Chondrocyte (in vitro differentiated cells): ENCODE measurements around the gene U2AF1. TPM values are rescaled to one million over a fixed set of nuclear protein-coding genes. Genes with fewer than 3 reads are reported as not detected.
"Not testable (repeated sequence)": the region's sequence is repeated elsewhere in the genome, so short reads cannot be mapped to it uniquely, and the experiment has no call there.

Experiments
- DNase-seq: peaks from one replicate; pipeline ENCODE4 v3.0.0; 2021; ENCODE audit warnings: mixed read lengths, low spot score
- H3K27ac Mint-ChIP-seq: one replicate; pipeline ENCODE4 v1.8.0; 2021; ENCODE audit warnings: mild to moderate bottlenecking, moderate library complexity, mixed read lengths; ENCODE audit not compliant: unreplicated experiment
- H3K27me3 Mint-ChIP-seq: 2 replicates; pipeline ENCODE4 v1.8.0; 2021; ENCODE audit warnings: low read depth, mixed read lengths
- H3K36me3 Mint-ChIP-seq: 2 replicates; pipeline ENCODE4 v1.8.0; 2021; ENCODE audit warnings: low read depth, mixed read lengths
- H3K4me1 Mint-ChIP-seq: 2 replicates; pipeline ENCODE4 v1.8.0; 2021; ENCODE audit warnings: low read depth, mild to moderate bottlenecking, mixed read lengths
- H3K4me3 Mint-ChIP-seq: one replicate; pipeline ENCODE4 v1.8.0; 2021; ENCODE audit warnings: mild to moderate bottlenecking, moderate library complexity, mixed read lengths; ENCODE audit not compliant: unreplicated experiment
- H3K9me3 Mint-ChIP-seq: 2 replicates; pipeline ENCODE4 v1.8.0; 2021; ENCODE audit warnings: low read depth, mixed read lengths
- total RNA-seq: library from RNA; stranded (reverse); gene quantifications from 3 replicates; pipeline ENCODE4 v1.2.1, GENCODE V29; 2021

The U2AF1 gene
- total RNA-seq, 1 donor from 2014 or later, result 9.8 TPM

DNA sequence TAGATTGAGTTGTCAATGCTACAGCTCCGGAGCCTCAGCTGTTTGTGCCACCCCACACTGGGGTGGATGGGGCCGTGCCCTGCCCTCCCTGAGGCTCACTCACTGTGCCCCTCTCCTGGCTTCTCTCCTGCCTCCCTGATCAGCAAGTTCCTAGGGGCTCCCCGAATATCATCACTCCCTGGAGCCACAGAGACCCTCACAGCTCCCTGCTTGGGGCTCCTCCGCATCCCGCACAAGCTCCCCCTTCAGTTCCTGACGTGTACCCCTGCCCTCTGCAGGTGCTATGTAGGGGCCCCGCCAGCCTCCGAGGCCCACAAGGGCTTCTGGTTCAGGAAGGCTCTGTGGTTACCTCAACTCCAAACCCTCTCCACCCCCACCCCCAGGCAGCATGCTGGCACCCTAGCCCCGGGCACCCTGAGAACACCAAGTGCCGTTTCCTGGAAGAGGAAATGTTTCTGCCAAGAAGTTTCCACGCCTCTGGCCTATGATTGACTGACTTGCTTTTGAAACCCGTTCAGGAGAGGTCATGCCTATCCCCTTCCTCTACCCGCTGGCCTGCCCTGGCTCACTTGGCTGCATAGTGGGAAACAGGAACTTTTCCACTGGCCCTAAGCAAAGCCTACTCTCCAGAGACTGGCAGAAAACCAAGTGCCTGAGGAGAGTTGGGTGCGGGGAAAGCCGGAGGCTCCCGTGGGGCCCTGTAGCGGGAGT, 62.0 kb downstream of the U2AF1 start:
- DNase-seq, H3K36me3 Mint-ChIP-seq, H3K4me3 Mint-ChIP-seq, H3K27me3 Mint-ChIP-seq, H3K9me3 Mint-ChIP-seq, H3K27ac Mint-ChIP-seq, H3K4me1 Mint-ChIP-seq: not testable (repeated sequence)

DNA sequence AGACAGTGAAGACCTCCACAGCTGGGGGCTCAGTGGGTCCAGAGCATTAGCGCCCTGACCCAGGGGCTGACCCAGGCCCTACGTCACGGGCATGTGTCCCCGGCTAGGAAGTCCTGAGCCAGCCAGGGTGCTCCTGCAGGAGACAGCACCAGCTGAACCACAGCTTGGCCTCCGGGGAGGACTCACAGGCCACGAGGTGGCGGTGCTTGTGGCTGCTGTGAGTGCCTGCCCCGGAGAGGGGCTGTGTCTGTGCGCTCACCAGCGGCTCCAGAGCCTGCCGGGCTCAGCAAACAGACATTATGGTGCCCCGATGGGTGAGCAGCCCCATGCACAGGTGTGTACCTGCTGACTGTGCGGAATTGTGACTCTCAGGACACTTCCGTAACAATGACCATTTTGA, 62.8 kb downstream of the U2AF1 start:
- not testable (repeated sequence) for DNase-seq, H3K36me3 Mint-ChIP-seq, H3K9me3 Mint-ChIP-seq, H3K4me3 Mint-ChIP-seq, H3K27ac Mint-ChIP-seq, H3K27me3 Mint-ChIP-seq, H3K4me1 Mint-ChIP-seq

- H3K36me3 Mint-ChIP-seq, DNase-seq, H3K9me3 Mint-ChIP-seq, H3K4me1 Mint-ChIP-seq, H3K4me3 Mint-ChIP-seq, H3K27me3 Mint-ChIP-seq, H3K27ac Mint-ChIP-seq: not testable (repeated sequence)
Measured at GRCh38 chr21:43043291-43043690, 64.1 kb downstream of the U2AF1 start.

Other genes starting within 250 kb of the U2AF1 start
- gene WDR4, start 228.0 kb downstream of the U2AF1 start, total RNA-seq, result 9.6 to 12.2 TPM (median 11.5 TPM) in 3 replicates
- gene NDUFV3, start 214.3 kb downstream of the U2AF1 start, total RNA-seq, result 41.7 to 50.6 TPM (median 42.9 TPM) in 3 replicates
- not detected in 3 replicates for gene ERVH48-1, start 181.9 kb downstream of the U2AF1 start, total RNA-seq
- gene PKNOX1, start 133.0 kb downstream of the U2AF1 start, total RNA-seq, result 12.0 to 12.9 TPM (median 12.0 TPM) in 3 replicates
- gene CBS, start 31.7 kb downstream of the U2AF1 start, total RNA-seq, result 16.6 to 92.3 TPM (median 85.1 TPM) in 3 replicates
- gene CRYAA, start 61.4 kb upstream of the U2AF1 start, total RNA-seq, result not detected in 3 replicates